Measurements from ENCODE around the gene STRIP2. TPM values are rescaled to one million over a fixed set of nuclear protein-coding genes. Genes with fewer than 3 reads are reported as not detected.

Gene STRIP2
- total and polyA plus RNA-seq, 9 of the 15 experiments (the other 6 are each of a cell fraction or from before 2014, with no cell fraction given) = 10.1 to 81.8 (median 42.3) TPM

DNA sequence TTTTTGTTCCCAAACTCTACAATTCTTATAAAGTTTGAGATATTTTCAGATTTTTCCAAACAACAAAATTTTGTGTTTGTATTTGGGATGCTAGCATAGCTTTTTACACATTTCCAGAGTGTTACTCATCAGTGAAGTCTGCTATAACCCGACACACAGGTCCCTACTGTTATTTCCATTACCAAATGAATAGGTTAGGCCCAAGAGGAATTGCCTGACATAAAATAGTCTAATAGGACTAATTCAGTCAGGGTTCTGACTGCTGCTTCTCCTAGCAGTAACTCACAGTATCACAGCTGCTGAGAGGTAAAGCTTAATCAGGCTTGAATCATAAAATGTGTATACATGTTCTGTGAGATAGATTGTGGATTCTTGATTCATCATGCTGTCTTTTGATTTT, 49.1 kb upstream of the STRIP2 start:
- DNase-seq (ENCODE audit: extremely low read depth in 1 of 4, low spot score in 3 of 4) (no peak), FAIRE-seq (no peak), ATAC-seq (no peak)
- Histone ChIP-seq H3K4me1 (replicated peaks in 1 of 2; ENCODE audit: control insufficient read depth in 2 of 2, insufficient read depth in 2 of 2, low read length in 2 of 2) (no peaks in the 10 kb centered on the region), H3K9ac (ENCODE audit: insufficient read depth in 1 of 2, low read depth in 2 of 2, low read length in 2 of 2) (no peak overlapping the region), H3K79me2 (ENCODE audit: control insufficient read depth, insufficient read depth, low read length) (no peaks in the 10 kb centered on the region), H4K20me1 (replicated peaks; ENCODE audit: control insufficient read depth, insufficient read depth, low read length) (no peaks in the 10 kb centered on the region), H3K4me3 (no peak overlapping the region), H3K9me3 (replicated peaks; ENCODE audit: control insufficient read depth, insufficient read depth, low read depth, low read length) (no peaks in the 10 kb centered on the region), H2AFZ (ENCODE audit: low read depth, low read length) (no peak overlapping the region), H3K27me3 (ENCODE audit: control insufficient read depth in 2 of 2, insufficient read depth in 2 of 2, low read length in 2 of 2) (no peaks in the 10 kb centered on the region), H3K4me2 (ENCODE audit: insufficient read depth, low read length) (no peak overlapping the region), H3K36me3 (ENCODE audit: control insufficient read depth, insufficient read depth, low read length) (no peaks in the 10 kb centered on the region), H3K27ac (ENCODE audit: extremely low read depth, low read depth, low read length) (no peak overlapping the region), H3K9me1 (ENCODE audit: control insufficient read depth, insufficient read depth, low read length) (no peaks in the 10 kb centered on the region)
- in situ Hi-C loops (cut with MboI) (no loop called here), intact Hi-C loops (cut with micrococcal nuclease) (no loop called here)
- BruUV-seq (replicated peaks) = no TSS peak
- CTCF ChIA-PET (ENCODE audit: low intra/inter-chr PET ratio) = no interaction called here
- TF ChIP-seq, protein P1, sequence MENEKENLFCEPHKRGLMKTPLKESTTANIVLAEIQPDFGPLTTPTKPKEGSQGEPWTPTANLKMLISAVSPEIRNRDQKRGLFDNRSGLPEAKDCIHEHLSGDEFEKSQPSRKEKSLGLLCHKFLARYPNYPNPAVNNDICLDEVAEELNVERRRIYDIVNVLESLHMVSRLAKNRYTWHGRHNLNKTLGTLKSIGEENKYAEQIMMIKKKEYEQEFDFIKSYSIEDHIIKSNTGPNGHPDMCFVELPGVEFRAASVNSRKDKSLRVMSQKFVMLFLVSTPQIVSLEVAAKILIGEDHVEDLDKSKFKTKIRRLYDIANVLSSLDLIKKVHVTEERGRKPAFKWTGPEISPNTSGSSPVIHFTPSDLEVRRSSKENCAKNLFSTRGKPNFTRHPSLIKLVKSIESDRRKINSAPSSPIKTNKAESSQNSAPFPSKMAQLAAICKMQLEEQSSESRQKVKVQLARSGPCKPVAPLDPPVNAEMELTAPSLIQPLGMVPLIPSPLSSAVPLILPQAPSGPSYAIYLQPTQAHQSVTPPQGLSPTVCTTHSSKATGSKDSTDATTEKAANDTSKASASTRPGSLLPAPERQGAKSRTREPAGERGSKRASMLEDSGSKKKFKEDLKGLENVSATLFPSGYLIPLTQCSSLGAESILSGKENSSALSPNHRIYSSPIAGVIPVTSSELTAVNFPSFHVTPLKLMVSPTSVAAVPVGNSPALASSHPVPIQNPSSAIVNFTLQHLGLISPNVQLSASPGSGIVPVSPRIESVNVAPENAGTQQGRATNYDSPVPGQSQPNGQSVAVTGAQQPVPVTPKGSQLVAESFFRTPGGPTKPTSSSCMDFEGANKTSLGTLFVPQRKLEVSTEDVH (IDR thresholded peaks at IDR 0.05; ENCODE audit: low read depth, partially characterized antibody) = no peak
- no peak for TF ChIP-seq ZNF717 (CRISPR knock-in tag; IDR thresholded peaks at IDR 0.05)
- no peak for TF ChIP-seq NR3C1 (CRISPR knock-in tag; IDR thresholded peaks at IDR 0.05)
- TF ChIP-seq TRIM28 (IDR thresholded peaks at IDR 0.05) = no peak
- TF ChIP-seq, protein P2, sequence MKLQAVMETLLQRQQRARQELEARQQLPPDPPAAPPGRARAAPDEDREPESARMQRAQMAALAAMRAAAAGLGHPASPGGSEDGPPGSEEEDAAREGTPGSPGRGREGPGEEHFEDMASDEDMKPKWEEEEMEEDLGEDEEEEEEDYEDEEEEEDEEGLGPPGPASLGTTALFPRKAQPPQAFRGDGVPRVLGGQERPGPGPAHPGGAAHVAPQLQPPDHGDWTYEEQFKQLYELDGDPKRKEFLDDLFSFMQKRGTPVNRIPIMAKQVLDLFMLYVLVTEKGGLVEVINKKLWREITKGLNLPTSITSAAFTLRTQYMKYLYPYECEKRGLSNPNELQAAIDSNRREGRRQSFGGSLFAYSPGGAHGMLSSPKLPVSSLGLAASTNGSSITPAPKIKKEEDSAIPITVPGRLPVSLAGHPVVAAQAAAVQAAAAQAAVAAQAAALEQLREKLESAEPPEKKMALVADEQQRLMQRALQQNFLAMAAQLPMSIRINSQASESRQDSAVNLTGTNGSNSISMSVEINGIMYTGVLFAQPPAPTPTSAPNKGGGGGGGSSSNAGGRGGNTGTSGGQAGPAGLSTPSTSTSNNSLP (IDR thresholded peaks at IDR 0.05; ENCODE audit: borderline replicate concordance, low read depth, low read length) = no peak
- TF ChIP-seq SMAD4 (CRISPR knock-in tag; conservative IDR thresholded peaks at IDR 0.05) = no peak
- no peak for TF ChIP-seq MEF2A (IDR thresholded peaks at IDR 0.05; ENCODE audit: control insufficient read depth, low read depth, low read length)
- WGBS (ENCODE audit: insufficient coverage, low coverage, missing lambda C conversion rate) = 60% methylated on average over 1 of the region's 1 CpG
- POLR2A ChIA-PET = interaction anchor here (0.7 to 1.5 kb wide), 2 partner anchors 16 to 435 kb away, joined by 3 to 6 read pairs; no protein-coding TSS in a partner anchor

Measured in K562 (cell line).